HepG2 (cell line): Measurements from ENCODE around the gene ERCC2. TPM values are rescaled to one million over a fixed set of nuclear protein-coding genes. Genes with fewer than 3 reads are reported as not detected.
A peak's percentile ranks its signal among the peaks of the same experiment; 100 is the strongest.

Experiments used
- HBP1 ChIP-seq: IDR thresholded peaks from 2 replicates; pipeline ENCODE4 v1.6.1; 2016; ENCODE audit warnings: low read depth, control low read depth
- JUN ChIP-seq: sonication (generic); formaldehyde crosslinking; IDR thresholded peaks from 2 replicates; pipeline ENCODE4 v1.4.0; 2020; ENCODE audit warnings: mild to moderate bottlenecking, missing genetic modification reagents
- KDM1A ChIP-seq: IDR thresholded peaks from 2 replicates; pipeline ENCODE4 v1.6.1; 2016; ENCODE audit warnings: missing compliant biosample characterization
- KDM2A ChIP-seq: sonication (generic); formaldehyde crosslinking; IDR thresholded peaks from 2 replicates; pipeline ENCODE4 v1.4.0; 2020; ENCODE audit warnings: low read depth, missing genetic modification reagents, borderline replicate concordance
- MAF1 ChIP-seq: sonication (generic); formaldehyde crosslinking; IDR thresholded peaks from 2 replicates; pipeline ENCODE4 v1.5.0; 2020; ENCODE audit warnings: missing genetic modification reagents, borderline replicate concordance
- MAZ ChIP-seq, 2 experiments: sonication (generic) in 1 of 2; formaldehyde crosslinking in 1 of 2; IDR thresholded peaks; 2 replicates each; pipeline versions ENCODE4 v1.5.0 to v1.6.1; 2012 to 2020; ENCODE audit warnings: low read depth in 2 of 2, mild to moderate bottlenecking in 2 of 2, borderline replicate concordance in 1 of 2, improper control_type of control experiment in 1 of 2, low read length in 1 of 2, missing genetic modification reagents in 1 of 2, moderate library complexity in 1 of 2
- MXI1 ChIP-seq: IDR thresholded peaks from 3 replicates; pipeline ENCODE4 v1.6.1; 2012; ENCODE audit warnings: low read depth, low read length, inconsistent platforms, borderline replicate concordance
- NPAS2 ChIP-seq: sonication (generic); formaldehyde crosslinking; IDR thresholded peaks from 2 replicates; pipeline ENCODE4 v1.8.0; 2022; ENCODE audit warnings: mild to moderate bottlenecking, missing genetic modification reagents, borderline replicate concordance
- PAXIP1 ChIP-seq: sonication (generic); formaldehyde crosslinking; conservative IDR thresholded peaks from 2 replicates; pipeline ENCODE4 v1.4.0; 2020; ENCODE audit warnings: mild to moderate bottlenecking, missing genetic modification reagents, moderate library complexity
- PLSCR1 ChIP-seq: sonication (generic); formaldehyde crosslinking; IDR thresholded peaks from 2 replicates; pipeline ENCODE4 v1.5.0; 2020; ENCODE audit warnings: missing genetic modification reagents, mild to moderate bottlenecking, borderline replicate concordance
- RELA ChIP-seq: sonication (generic); formaldehyde crosslinking; IDR thresholded peaks from 2 replicates; pipeline ENCODE4 v1.4.0; 2020; ENCODE audit warnings: missing genetic modification reagents
- USF2 ChIP-seq, 2 experiments: sonication (generic) in 1 of 2; formaldehyde crosslinking in 1 of 2; IDR thresholded peaks; 2 replicates each; pipeline versions ENCODE4 v1.5.1 to v1.6.1; 2011 to 2020; ENCODE audit warnings: borderline replicate concordance in 1 of 2, low read depth in 1 of 2, low read length in 1 of 2, mild to moderate bottlenecking in 1 of 2, missing genetic modification reagents in 1 of 2, moderate library complexity in 1 of 2
- ZNF18 ChIP-seq: sonication (generic); formaldehyde crosslinking; IDR thresholded peaks from 2 replicates; pipeline ENCODE4 v1.8.0; 2022; ENCODE audit warnings: mild to moderate bottlenecking, missing genetic modification reagents; ENCODE audit not compliant: insufficient replicate concordance
- ZNF343 ChIP-seq: sonication (generic); formaldehyde crosslinking; IDR thresholded peaks from 2 replicates; pipeline ENCODE4 v1.4.0; 2020; ENCODE audit warnings: mild to moderate bottlenecking, missing genetic modification reagents
- ZNF549 ChIP-seq: sonication (generic); formaldehyde crosslinking; IDR thresholded peaks from 2 replicates; pipeline ENCODE4 v1.5.0; 2020; ENCODE audit warnings: missing genetic modification reagents
- ZNF639 ChIP-seq: conservative IDR thresholded peaks from 2 replicates; pipeline ENCODE4 v1.6.1; 2018; ENCODE audit warnings: missing genetic modification reagents
- polyA plus RNA-seq, 8 experiments: library from polyadenylated mRNA; depleted of rRNA in 3 of 8; stranded (reverse) in 7 of 8; unstranded in 1 of 8; fragments of >200 nt; fragmentation: Illumina TruSeq in 4 of 8; extraction: Trizol in 4 of 8; gene quantifications; 2 replicates each; pipeline versions ENCODE4 v1.2.1 to v1.2.3, GENCODE V29; 2011 to 2016; ENCODE audit warnings: low read depth in 4 of 8, missing spikeins in 1 of 8, mixed read lengths in 1 of 8; ENCODE audit not compliant: insufficient read depth in 1 of 8
- total RNA-seq, 5 experiments: library from RNA; depleted of rRNA; stranded (reverse); fragments of >200 nt; fragmentation: Illumina TruSeq; extraction: Trizol; gene quantifications; 2 replicates each; pipeline ENCODE4 v1.2.3, GENCODE V29; 2016; ENCODE audit warnings: low read depth in 1 of 5

ERCC2 gene
- total and polyA plus RNA-seq, 2 of the 13 experiments (the other 11 are each of a cell fraction or from before 2014, with no cell fraction given): 25.4 to 49.2 TPM

GRCh38 chr19:45403781-45404556, 33.6 kb upstream of the ERCC2 start (continued):
- TF ChIP-seq ZNF18 (CRISPR knock-in tag) (no peak), MAF1 (0 out of 2 replicates have a peak, but pooled peaks have one; percentile 26), ZNF639 (CRISPR knock-in tag) (no peak), USF2 (IDR thresholded peaks at IDR 0.05; ENCODE audit: low read depth, low read length) (no peak), USF2 (CRISPR knock-in tag; IDR thresholded peaks at IDR 0.05; ENCODE audit: borderline replicate concordance) (no peak), PAXIP1 (CRISPR knock-in tag) (no peak), ZNF343 (CRISPR knock-in tag) (no peak), ZNF549 (CRISPR knock-in tag) (no peak), MAZ (IDR thresholded peaks at IDR 0.05; ENCODE audit: borderline replicate concordance, low read depth, low read length) (no peak), MAZ (CRISPR knock-in tag; IDR thresholded peaks at IDR 0.05; ENCODE audit: low read depth) (no peak), NPAS2 (no peak), KDM1A (CRISPR knock-in tag) (no peak), KDM2A (CRISPR knock-in tag) (no peak), RELA (CRISPR knock-in tag) (no peak), HBP1 (CRISPR knock-in tag) (peak; percentile 2; the same call in 1 of the 2 replicates), MXI1 (no peak), PLSCR1 (CRISPR knock-in tag) (no peak), JUN (CRISPR knock-in tag) (no peak)
